DOHH2 (cell line): Measurements from ENCODE around the gene PPP1R2C.

Experiments
- EZH2phosphoT487 ChIP-seq: fragments of 200-600 bp; sonication (generic); IDR thresholded peaks from 2 replicates; pipeline ENCODE4 v1.6.1; 2017; ENCODE audit warnings: borderline replicate concordance, mild to moderate bottlenecking, antibody characterized with exemption, low read length, moderate library complexity, mixed read lengths
- TF ChIP-seq, protein P1 (sequence below): fragments of 200-600 bp; sonication (generic); IDR thresholded peaks from one replicate; pipeline ENCODE4 v1.5.1; 2014; ENCODE audit warnings: antibody characterized with exemption, mild to moderate bottlenecking, low read depth, low read length; ENCODE audit not compliant: poor library complexity, severe bottlenecking

DNA sequence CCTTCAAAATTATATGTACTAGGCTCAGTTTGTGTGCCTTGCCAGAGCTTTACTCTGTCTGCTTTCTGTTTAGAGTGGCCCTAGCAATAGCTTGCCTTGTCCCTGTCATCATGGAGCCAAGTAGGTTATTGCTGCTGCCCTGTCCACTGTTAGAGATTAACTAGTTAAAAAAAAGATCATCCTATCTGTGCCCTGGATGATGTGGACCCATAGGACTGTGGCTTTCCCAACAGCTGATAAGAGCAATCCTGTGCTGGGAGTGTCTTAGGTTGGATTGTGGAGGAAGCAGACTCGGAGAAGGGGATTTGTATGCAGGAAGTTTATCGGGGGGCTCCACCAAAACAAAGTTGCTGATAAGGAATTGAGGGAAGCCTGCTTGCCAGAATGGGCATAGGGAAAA, 23.8 kb downstream of the PPP1R2C start:
- TF ChIP-seq, protein P1, sequence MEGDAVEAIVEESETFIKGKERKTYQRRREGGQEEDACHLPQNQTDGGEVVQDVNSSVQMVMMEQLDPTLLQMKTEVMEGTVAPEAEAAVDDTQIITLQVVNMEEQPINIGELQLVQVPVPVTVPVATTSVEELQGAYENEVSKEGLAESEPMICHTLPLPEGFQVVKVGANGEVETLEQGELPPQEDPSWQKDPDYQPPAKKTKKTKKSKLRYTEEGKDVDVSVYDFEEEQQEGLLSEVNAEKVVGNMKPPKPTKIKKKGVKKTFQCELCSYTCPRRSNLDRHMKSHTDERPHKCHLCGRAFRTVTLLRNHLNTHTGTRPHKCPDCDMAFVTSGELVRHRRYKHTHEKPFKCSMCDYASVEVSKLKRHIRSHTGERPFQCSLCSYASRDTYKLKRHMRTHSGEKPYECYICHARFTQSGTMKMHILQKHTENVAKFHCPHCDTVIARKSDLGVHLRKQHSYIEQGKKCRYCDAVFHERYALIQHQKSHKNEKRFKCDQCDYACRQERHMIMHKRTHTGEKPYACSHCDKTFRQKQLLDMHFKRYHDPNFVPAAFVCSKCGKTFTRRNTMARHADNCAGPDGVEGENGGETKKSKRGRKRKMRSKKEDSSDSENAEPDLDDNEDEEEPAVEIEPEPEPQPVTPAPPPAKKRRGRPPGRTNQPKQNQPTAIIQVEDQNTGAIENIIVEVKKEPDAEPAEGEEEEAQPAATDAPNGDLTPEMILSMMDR, result no peak
- no peak for TF ChIP-seq EZH2phosphoT487
